Measurements from ENCODE around the gene KRT78. TPM values are rescaled to one million over a fixed set of nuclear protein-coding genes. Genes with fewer than 3 reads are reported as not detected.

Gene KRT78
- total RNA-seq, 1 donor from 2014 or later = not detected

- peaks cover 2% of the 10 kb centered on the region for H3K27me3 Mint-ChIP-seq (ENCODE audit: low read depth)
- no peaks in the 10 kb centered on the region for H3K36me3 Mint-ChIP-seq
- H3K4me3 Mint-ChIP-seq = no peak overlapping the region
- H3K4me1 Mint-ChIP-seq = peaks cover 19% of the 10 kb centered on the region
- no peak for DNase-seq (ENCODE audit: low spot score in 2 of 2, unreplicated experiment in 2 of 2)
- H3K9me3 Mint-ChIP-seq = no peaks in the 10 kb centered on the region
- TF ChIP-seq, protein P1, sequence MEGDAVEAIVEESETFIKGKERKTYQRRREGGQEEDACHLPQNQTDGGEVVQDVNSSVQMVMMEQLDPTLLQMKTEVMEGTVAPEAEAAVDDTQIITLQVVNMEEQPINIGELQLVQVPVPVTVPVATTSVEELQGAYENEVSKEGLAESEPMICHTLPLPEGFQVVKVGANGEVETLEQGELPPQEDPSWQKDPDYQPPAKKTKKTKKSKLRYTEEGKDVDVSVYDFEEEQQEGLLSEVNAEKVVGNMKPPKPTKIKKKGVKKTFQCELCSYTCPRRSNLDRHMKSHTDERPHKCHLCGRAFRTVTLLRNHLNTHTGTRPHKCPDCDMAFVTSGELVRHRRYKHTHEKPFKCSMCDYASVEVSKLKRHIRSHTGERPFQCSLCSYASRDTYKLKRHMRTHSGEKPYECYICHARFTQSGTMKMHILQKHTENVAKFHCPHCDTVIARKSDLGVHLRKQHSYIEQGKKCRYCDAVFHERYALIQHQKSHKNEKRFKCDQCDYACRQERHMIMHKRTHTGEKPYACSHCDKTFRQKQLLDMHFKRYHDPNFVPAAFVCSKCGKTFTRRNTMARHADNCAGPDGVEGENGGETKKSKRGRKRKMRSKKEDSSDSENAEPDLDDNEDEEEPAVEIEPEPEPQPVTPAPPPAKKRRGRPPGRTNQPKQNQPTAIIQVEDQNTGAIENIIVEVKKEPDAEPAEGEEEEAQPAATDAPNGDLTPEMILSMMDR (IDR thresholded peaks at IDR 0.05; ENCODE audit: unreplicated experiment) = no peak
- no peak overlapping the region for H3K27ac Mint-ChIP-seq
Measured at GRCh38 chr12:52821826-52822660, 26.8 kb downstream of the KRT78 start.

GRCh38 chr12:52821071-52821730, 27.6 kb downstream of the KRT78 start:
- TF ChIP-seq, protein P1 (IDR thresholded peaks at IDR 0.05; ENCODE audit: unreplicated experiment) = no peak
- H3K27ac Mint-ChIP-seq = no peak overlapping the region
- peaks cover 2% of the 10 kb centered on the region for H3K27me3 Mint-ChIP-seq (ENCODE audit: low read depth)

DNA sequence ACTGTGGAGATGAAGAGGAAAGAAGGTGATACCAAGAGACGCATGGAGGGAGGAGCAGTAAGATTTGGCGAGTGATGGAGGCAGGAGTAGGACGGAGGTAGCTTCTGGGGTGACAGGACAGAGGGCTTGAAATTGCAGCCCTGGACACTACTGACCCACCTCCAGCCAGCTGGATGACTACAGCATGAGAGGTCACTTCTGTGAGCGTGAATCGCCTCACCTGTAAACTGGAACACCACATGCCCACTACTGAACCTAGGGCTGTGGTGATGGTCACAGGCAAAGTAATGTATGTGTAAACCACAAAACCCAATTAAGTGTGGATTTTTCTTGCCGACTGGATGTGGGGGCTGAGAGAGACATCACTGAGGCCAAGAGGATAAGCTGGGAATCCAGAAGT, 28.3 kb downstream of the KRT78 start:
- Mint-ChIP-seq H3K27me3 (ENCODE audit: low read depth) (peaks cover 2% of the 10 kb centered on the region), H3K4me3 (no peak overlapping the region), H3K36me3 (no peaks in the 10 kb centered on the region), H3K4me1 (peaks cover 20% of the 10 kb centered on the region), H3K27ac (peak overlapping the region; percentile 32), H3K9me3 (no peaks in the 10 kb centered on the region)
- no peak for DNase-seq (ENCODE audit: low spot score in 2 of 2, unreplicated experiment in 2 of 2)
- TF ChIP-seq, protein P1 (IDR thresholded peaks at IDR 0.05; ENCODE audit: unreplicated experiment) = no peak

More at GRCh38 chr12:52821071-52821730, 27.6 kb downstream of the KRT78 start:
- Mint-ChIP-seq H3K4me1 (peaks cover 18% of the 10 kb centered on the region), H3K9me3 (no peaks in the 10 kb centered on the region), H3K36me3 (no peaks in the 10 kb centered on the region), H3K4me3 (no peak overlapping the region)
- DNase-seq (ENCODE audit: low spot score in 2 of 2, unreplicated experiment in 2 of 2) = no peak

GRCh38 chr12:52819731-52820510, 28.9 kb downstream of the KRT78 start:
- H3K4me1 Mint-ChIP-seq = peaks cover 25% of the 10 kb centered on the region
- TF ChIP-seq, protein P1 (IDR thresholded peaks at IDR 0.05; ENCODE audit: unreplicated experiment) = no peak
- peaks cover 2% of the 10 kb centered on the region for H3K27me3 Mint-ChIP-seq (ENCODE audit: low read depth)
- H3K4me3 Mint-ChIP-seq = no peak overlapping the region
- no peak overlapping the region for H3K27ac Mint-ChIP-seq
- H3K9me3 Mint-ChIP-seq = no peaks in the 10 kb centered on the region
- no peak for DNase-seq (ENCODE audit: low spot score in 2 of 2, unreplicated experiment in 2 of 2)
- H3K36me3 Mint-ChIP-seq = no peaks in the 10 kb centered on the region

DNA sequence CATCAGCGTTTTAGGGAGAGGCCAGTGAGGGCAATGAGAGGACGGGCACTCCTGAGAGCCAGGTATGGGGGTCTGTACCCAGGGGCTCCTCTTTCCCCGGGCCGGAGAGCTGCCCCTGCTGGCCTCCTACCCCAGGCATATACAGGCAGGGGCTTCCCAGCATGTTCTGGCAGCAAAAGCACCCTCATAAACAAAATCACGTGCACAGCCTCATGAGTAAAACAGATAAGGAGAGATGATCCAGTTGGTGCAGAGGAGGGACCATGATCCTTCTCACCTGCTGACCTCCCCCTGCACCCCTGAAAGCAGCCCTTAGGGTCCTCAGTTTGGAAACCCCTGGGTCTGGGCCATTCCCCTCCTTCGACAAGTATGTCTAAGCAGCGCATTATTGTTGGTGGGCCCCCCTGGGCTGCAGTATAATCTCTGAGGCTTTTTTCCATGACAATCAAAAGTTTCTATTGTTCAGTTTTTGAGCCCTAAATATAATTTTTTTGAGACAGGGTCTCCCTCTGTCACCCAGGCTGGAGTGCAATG, 29.8 kb downstream of the KRT78 start:
- Mint-ChIP-seq H3K36me3 (no peaks in the 10 kb centered on the region), H3K4me3 (no peak overlapping the region), H3K9me3 (no peaks in the 10 kb centered on the region), H3K27me3 (ENCODE audit: low read depth) (peaks cover 2% of the 10 kb centered on the region), H3K4me1 (peaks cover 34% of the 10 kb centered on the region), H3K27ac (peak overlapping the region; percentile 76)
- TF ChIP-seq, protein P1 (IDR thresholded peaks at IDR 0.05; ENCODE audit: unreplicated experiment) = no peak
- DNase-seq (ENCODE audit: low spot score in 2 of 2, unreplicated experiment in 2 of 2) = no peak
